GM06990 (cell line): ENCODE data around the gene WRNIP1.

Experiments used
- DNase-seq: peaks from one replicate; pipeline ENCODE4 v3.0.0-alpha.2; 2011; ENCODE audit not compliant: insufficient read length; ENCODE audit errors: extremely low read depth
- H3K27me3 ChIP-seq: replicated peaks from 2 replicates; pipeline ENCODE4 v1.6.0; 2011; ENCODE audit warnings: low read length; ENCODE audit not compliant: control insufficient read depth, insufficient read depth
- H3K36me3 ChIP-seq: 2 replicates; pipeline ENCODE4 v1.5.1; 2011; ENCODE audit warnings: low read length; ENCODE audit not compliant: control insufficient read depth, insufficient read depth
- H3K4me3 ChIP-seq: replicated peaks from 2 replicates; pipeline ENCODE4 v1.5.1; 2011; ENCODE audit warnings: low read depth, mild to moderate bottlenecking, control low read depth, low read length
- CTCF ChIP-seq: IDR thresholded peaks from 2 replicates; pipeline ENCODE4 v1.5.1; 2011; ENCODE audit warnings: low read length, control low read depth, mild to moderate bottlenecking, inconsistent platforms; ENCODE audit not compliant: insufficient read depth, poor library complexity, severe bottlenecking

Gene WRNIP1

GRCh38 chr6:2780102-2780737 is 15.0 kb downstream of the WRNIP1 start:
- no peak for DNase-seq
- Histone ChIP-seq H3K27me3 (no peaks in the 10 kb centered on the region), H3K36me3 (peaks cover 21% of the 10 kb centered on the region), H3K4me3 (no peak overlapping the region)
- TF ChIP-seq CTCF, result no peak

GRCh38 chr6:2781685-2782355 is 16.6 kb downstream of the WRNIP1 start:
- H3K27me3 ChIP-seq, result no peaks in the 10 kb centered on the region
- H3K36me3 ChIP-seq, result peaks cover 23% of the 10 kb centered on the region

GRCh38 chr6:2782356-2782708 is 17.1 kb downstream of the WRNIP1 start:
- Histone ChIP-seq H3K4me3 (no peak overlapping the region), H3K36me3 (peaks cover 23% of the 10 kb centered on the region), H3K27me3 (no peaks in the 10 kb centered on the region)
- no peak for TF ChIP-seq CTCF
- DNase-seq, result no peak

More at GRCh38 chr6:2781685-2782355, 16.6 kb downstream of the WRNIP1 start:
- no peak overlapping the region for H3K4me3 ChIP-seq
- no peak for DNase-seq
- no peak for TF ChIP-seq CTCF

GRCh38 chr6:2782825-2783187 is 17.6 kb downstream of the WRNIP1 start:
- Histone ChIP-seq H3K36me3 (peaks cover 23% of the 10 kb centered on the region), H3K4me3 (no peak overlapping the region)
- TF ChIP-seq CTCF, result no peak

GRCh38 chr6:2783188-2783963 is 18.2 kb downstream of the WRNIP1 start:
- no peak for TF ChIP-seq CTCF
- Histone ChIP-seq H3K36me3 (peaks cover 21% of the 10 kb centered on the region), H3K27me3 (no peaks in the 10 kb centered on the region), H3K4me3 (no peak overlapping the region)
- DNase-seq, result no peak

More at GRCh38 chr6:2782825-2783187, 17.6 kb downstream of the WRNIP1 start:
- no peaks in the 10 kb centered on the region for H3K27me3 ChIP-seq
- no peak for DNase-seq
